Adrenal gland (tissue), 5 donors: ENCODE results near the gene TEX52.

ENCODE experiments used
- CTCF ChIP-seq, 6 experiments: fragments of 450-650 bp in 4 of 6; fragments of 200-600 bp in 2 of 6; sonication (generic) in 1 of 6; IDR thresholded peaks; 1 replicate in 5 of 6; 2 replicates in 1 of 6; pipeline versions ENCODE4 v1.5.1 to v1.8.0; 2016 to 2021; ENCODE audit warnings: antibody characterized with exemption in 6 of 6, mild to moderate bottlenecking in 2 of 6, moderate library complexity in 1 of 6
- POLR2A ChIP-seq, 2 donors: fragments of 450-650 bp; IDR thresholded peaks; one replicate each; pipeline ENCODE4 v1.6.1; 2017; ENCODE audit warnings: antibody characterized with exemption in 2 of 2, mild to moderate bottlenecking in 2 of 2, moderate library complexity in 1 of 2
- donor health status: DM: no; HTN: no; CAD: no.

- TF ChIP-seq CTCF (IDR thresholded peaks at IDR 0.05) = no peak
- TF ChIP-seq POLR2A (IDR thresholded peaks at IDR 0.05) = no peak
Measured at GRCh38 chr12:2876431-2877046, 19.7 kb upstream of the TEX52 start.
